ENCODE data around the gene FAS.

Gene FAS

GRCh38 chr10:88974446-88975376 is 15.9 kb upstream of the FAS start:
- TF ChIP-seq TCF12 (IDR thresholded peaks at IDR 0.05; ENCODE audit: low read depth): no peak

- no peak for TF ChIP-seq EGR1 (IDR thresholded peaks at IDR 0.05)
- no peak for TF ChIP-seq RAD21 (IDR thresholded peaks at IDR 0.05; ENCODE audit: low read depth)
- TF ChIP-seq USF1 (IDR thresholded peaks at IDR 0.05): no peak
- no peak for TF ChIP-seq NFIC (IDR thresholded peaks at IDR 0.05)
- TF ChIP-seq FOXM1 (IDR thresholded peaks at IDR 0.05; ENCODE audit: borderline replicate concordance, low read depth): no peak
- no peak for TF ChIP-seq CEBPB (IDR thresholded peaks at IDR 0.05)
Observed at GRCh38 chr10:88975377-88975720, 15.2 kb upstream of the FAS start.

GRCh38 chr10:88978463-88978862 is 12.1 kb upstream of the FAS start:
- TF ChIP-seq RAD21 (IDR thresholded peaks at IDR 0.05; ENCODE audit: low read depth) (no peak), TCF12 (IDR thresholded peaks at IDR 0.05; ENCODE audit: low read depth) (no peak), TEAD4 (IDR thresholded peaks at IDR 0.05) (no peak), CEBPB (IDR thresholded peaks at IDR 0.05) (no peak), NFIC (IDR thresholded peaks at IDR 0.05) (no peak), REST (IDR thresholded peaks at IDR 0.05; ENCODE audit: low read depth) (no peak), TAF1 (IDR thresholded peaks at IDR 0.05; ENCODE audit: low read depth) (no peak), YY1 (IDR thresholded peaks at IDR 0.05; ENCODE audit: low read depth) (no peak), MAX (IDR thresholded peaks at IDR 0.05) (no peak), CREB1 (IDR thresholded peaks at IDR 0.05; ENCODE audit: low read depth) (no peak), ZBTB7A (IDR thresholded peaks at IDR 0.05; ENCODE audit: low read depth) (no peak), FOXM1 (IDR thresholded peaks at IDR 0.05; ENCODE audit: borderline replicate concordance, low read depth) (no peak), EGR1 (IDR thresholded peaks at IDR 0.05) (no peak), USF1 (IDR thresholded peaks at IDR 0.05) (no peak), EP300 (IDR thresholded peaks at IDR 0.05; ENCODE audit: borderline replicate concordance) (no peak)

- TF ChIP-seq USF1 (IDR thresholded peaks at IDR 0.05) (no peak), REST (IDR thresholded peaks at IDR 0.05; ENCODE audit: low read depth) (no peak)
Observed at GRCh38 chr10:88979153-88979562, 11.4 kb upstream of the FAS start.

- TF ChIP-seq ZBTB7A (IDR thresholded peaks at IDR 0.05; ENCODE audit: low read depth) (no peak), CREB1 (IDR thresholded peaks at IDR 0.05; ENCODE audit: low read depth) (no peak), TEAD4 (IDR thresholded peaks at IDR 0.05) (no peak), YY1 (IDR thresholded peaks at IDR 0.05; ENCODE audit: low read depth) (no peak), MAX (IDR thresholded peaks at IDR 0.05) (no peak), REST (IDR thresholded peaks at IDR 0.05; ENCODE audit: low read depth) (no peak), EGR1 (IDR thresholded peaks at IDR 0.05) (no peak), FOXM1 (IDR thresholded peaks at IDR 0.05; ENCODE audit: borderline replicate concordance, low read depth) (no peak), TCF12 (IDR thresholded peaks at IDR 0.05; ENCODE audit: low read depth) (no peak), RAD21 (IDR thresholded peaks at IDR 0.05; ENCODE audit: low read depth) (no peak), NFIC (IDR thresholded peaks at IDR 0.05) (no peak), USF1 (IDR thresholded peaks at IDR 0.05) (no peak)
Observed at GRCh38 chr10:88979603-88980002, 11.0 kb upstream of the FAS start.
